HepG2 (cell line): ENCODE results near the gene WEE1. TPM values are rescaled to one million over a fixed set of nuclear protein-coding genes. Genes with fewer than 3 reads are reported as not detected.

Source experiments
- ATAC-seq: fragments of 200-7000 bp; cut with Tn5 transposase; 3 replicates; pipeline ENCODE4 v1.9.1; 2020; ENCODE audit warnings: mild to moderate bottlenecking, moderate library complexity
- BruUV-seq: library from RNA; stranded (reverse); fragments of 400-500 nt; replicated peaks from 2 replicates; lab custom pipeline; 2021; lab: Mats Ljungman, UMichigan
- CTCF ChIA-PET: fragments of 300-600 bp; formaldehyde crosslinking; extraction: SDS; loops from one replicate; lab custom pipeline; 2021; ENCODE audit warnings: low total read pairs, inconsistent platforms, low intra/inter-chr PET ratio; lab: Yijun Ruan, JAX
- POLR2A ChIA-PET: fragments of 350-600 bp; sonication (Branson Sonifier 250); formaldehyde crosslinking; loops from one replicate; lab custom pipeline; 2020; ENCODE audit warnings: antibody characterized with exemption, inconsistent platforms; lab: Yijun Ruan, JAX
- DNase-seq: peaks from one replicate; pipeline ENCODE4 v3.0.0-alpha.2; 2015; ENCODE audit warnings: low spot score
- FAIRE-seq: peaks from 3 replicates; lab custom pipeline; 2011; peaks lifted over from hg19 to GRCh38; lab: Jason Lieb, UNC
- H2AFZ ChIP-seq: one replicate; pipeline ENCODE4 v1.6.1; 2011; ENCODE audit warnings: low read length, inconsistent platforms
- H3K27ac ChIP-seq: fragments of 300-600 bp; 3 replicates; pipeline ENCODE4 v1.8.0; 2011; ENCODE audit warnings: mixed run types, mild to moderate bottlenecking, mixed read lengths, low read length, inconsistent platforms; ENCODE audit not compliant: insufficient read depth; ENCODE audit errors: extremely low read length
- H3K27me3 ChIP-seq, 2 experiments: fragments of 200-600 bp in 1 of 2; 2 replicates in 1 of 2; 3 replicates in 1 of 2; pipeline versions ENCODE4 v1.6.0 to v1.8.0; 2011; ENCODE audit warnings: low read length in 2 of 2, mild to moderate bottlenecking in 2 of 2, moderate library complexity in 2 of 2, inconsistent platforms in 1 of 2; ENCODE audit not compliant: insufficient read depth in 2 of 2, control insufficient read depth in 1 of 2
- H3K36me3 ChIP-seq, 2 experiments: fragments of 200-600 bp in 1 of 2; replicated peaks in 1 of 2; 2 replicates in 1 of 2; 3 replicates in 1 of 2; pipeline versions ENCODE4 v1.5.1 to v1.8.0; 2011; ENCODE audit warnings: low read length in 2 of 2, inconsistent platforms in 1 of 2; ENCODE audit not compliant: insufficient read depth in 2 of 2, control insufficient read depth in 1 of 2
- H3K4me1 ChIP-seq: 2 replicates; pipeline ENCODE4 v1.5.1; 2012; ENCODE audit warnings: low read length, inconsistent platforms; ENCODE audit not compliant: insufficient read depth
- H3K4me2 ChIP-seq: 2 replicates; pipeline ENCODE4 v1.6.0; 2011; ENCODE audit warnings: low read depth, low read length, inconsistent platforms
- H3K4me3 ChIP-seq, 3 experiments: fragments of 200-600 bp in 1 of 3; sonication (generic), shearing (Covaris generic) in 1 of 3; replicated peaks in 1 of 3; 2 replicates each; pipeline ENCODE4 v1.5.1; 2011 to 2016; ENCODE audit warnings: low read length in 3 of 3, inconsistent platforms in 2 of 3, low read depth in 2 of 3, mild to moderate bottlenecking in 2 of 3, control low read depth in 1 of 3, mixed read lengths in 1 of 3; ENCODE audit not compliant: insufficient read depth in 1 of 3
- H3K79me2 ChIP-seq: one replicate; pipeline ENCODE4 v1.6.1; 2011; ENCODE audit warnings: low read length, inconsistent platforms; ENCODE audit not compliant: insufficient read depth
- H3K9ac ChIP-seq: 2 replicates; pipeline ENCODE4 v1.6.0; 2011; ENCODE audit warnings: mild to moderate bottlenecking, low read depth, low read length, inconsistent platforms; ENCODE audit not compliant: insufficient read depth
- H3K9me3 ChIP-seq: 2 replicates; pipeline ENCODE4 v1.5.1; 2012; ENCODE audit warnings: mild to moderate bottlenecking, low read length
- H4K20me1 ChIP-seq: 2 replicates; pipeline ENCODE4 v1.6.0; 2011; ENCODE audit warnings: inconsistent platforms, mild to moderate bottlenecking, low read length, moderate library complexity; ENCODE audit not compliant: insufficient read depth
- GATA4 ChIP-seq: sonication (generic); IDR thresholded peaks from 2 replicates; pipeline ENCODE4 v1.6.1; 2016; ENCODE audit warnings: antibody characterized with exemption, low read depth, borderline replicate concordance
- KLF16 ChIP-seq, 2 experiments: sonication (generic) in 1 of 2; formaldehyde crosslinking in 1 of 2; IDR thresholded peaks; 2 replicates each; pipeline versions ENCODE4 v1.6.1 to v1.8.0; 2016 to 2023; ENCODE audit warnings: missing genetic modification reagents in 2 of 2, missing compliant biosample characterization in 1 of 2
- PAF1 ChIP-seq: IDR thresholded peaks from 2 replicates; pipeline ENCODE4 v1.6.1; 2016; ENCODE audit warnings: missing genetic modification reagents, missing compliant biosample characterization
- TAF1 ChIP-seq: sonication (generic); formaldehyde crosslinking; IDR thresholded peaks from 2 replicates; pipeline ENCODE4 v1.4.0; 2020; ENCODE audit warnings: missing genetic modification reagents
- ZNF251 ChIP-seq: sonication (generic); formaldehyde crosslinking; IDR thresholded peaks from 2 replicates; pipeline ENCODE4 v1.9.0; 2021; ENCODE audit warnings: mild to moderate bottlenecking, missing genetic modification reagents
- ZNF780A ChIP-seq: sonication (generic); formaldehyde crosslinking; IDR thresholded peaks from 2 replicates; pipeline ENCODE4 v1.8.0; 2022; ENCODE audit warnings: mild to moderate bottlenecking, missing genetic modification reagents, moderate library complexity
- ZNF782 ChIP-seq: sonication (generic); formaldehyde crosslinking; IDR thresholded peaks from 2 replicates; pipeline ENCODE4 v1.4.0; 2020; ENCODE audit warnings: missing genetic modification reagents, mild to moderate bottlenecking, borderline replicate concordance
- in situ Hi-C: cut with HindIII; loops from 2 replicates; pipeline ENCODE4 v1.10.0; 2017; ENCODE audit warnings: low pct_unique_long_range_greater_than_20kb; ENCODE audit not compliant: extremely low pct_ligation_motif_present
- intact Hi-C: fragments of 100-400 bp; cut with micrococcal nuclease; formaldehyde crosslinking; loops from one replicate; pipeline ENCODE4 v1.10.0; 2022; ENCODE audit not compliant: unreplicated experiment
- polyA plus RNA-seq, 8 experiments: library from polyadenylated mRNA; depleted of rRNA in 3 of 8; stranded (reverse) in 7 of 8; unstranded in 1 of 8; fragments of >200 nt; fragmentation: Illumina TruSeq in 4 of 8; extraction: Trizol in 4 of 8; gene quantifications; 2 replicates each; pipeline versions ENCODE4 v1.2.1 to v1.2.3, GENCODE V29; 2011 to 2016; ENCODE audit warnings: low read depth in 4 of 8, missing spikeins in 1 of 8, mixed read lengths in 1 of 8; ENCODE audit not compliant: insufficient read depth in 1 of 8
- total RNA-seq, 5 experiments: library from RNA; depleted of rRNA; stranded (reverse); fragments of >200 nt; fragmentation: Illumina TruSeq; extraction: Trizol; gene quantifications; 2 replicates each; pipeline ENCODE4 v1.2.3, GENCODE V29; 2016; ENCODE audit warnings: low read depth in 1 of 5
- TF ChIP-seq, protein P1 (sequence below): sonication (generic); formaldehyde crosslinking; IDR thresholded peaks from 2 replicates; pipeline ENCODE4 v1.4.0; 2020; ENCODE audit warnings: missing genetic modification reagents, mild to moderate bottlenecking, borderline replicate concordance
- TF ChIP-seq, protein P2 (sequence below): sonication (generic); formaldehyde crosslinking; IDR thresholded peaks from 2 replicates; pipeline ENCODE4 v1.4.0; 2020; ENCODE audit warnings: mild to moderate bottlenecking, missing genetic modification reagents

Gene WEE1
- total and polyA plus RNA-seq, 2 of the 13 experiments (the other 11 are each of a cell fraction or from before 2014, with no cell fraction given): 31.4 to 63.7 TPM

DNA sequence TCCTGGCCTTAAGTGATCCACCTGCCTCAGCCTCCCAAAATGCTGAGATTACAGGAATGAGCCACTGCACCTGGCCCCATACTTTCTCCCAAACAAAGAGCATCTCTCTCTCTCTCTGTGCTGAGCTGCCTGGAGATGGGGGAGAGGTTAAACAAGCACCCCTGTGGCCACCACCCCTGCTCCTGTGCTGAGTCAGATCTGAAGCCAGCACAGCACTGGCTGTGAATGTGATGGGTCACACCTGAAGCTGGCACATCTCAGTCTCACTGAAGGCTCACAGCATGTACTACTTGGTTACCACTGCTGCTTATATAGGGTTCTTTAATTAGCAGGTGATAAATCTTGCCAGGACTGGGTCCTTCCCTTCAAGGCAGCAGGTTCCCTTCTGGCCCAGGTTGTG lies 10.8 kb upstream of the WEE1 start:
- Histone ChIP-seq H3K79me2 (no peaks in the 10 kb centered on the region), H3K4me1 (peaks cover 36% of the 10 kb centered on the region), H3K4me2 (no peak overlapping the region), H3K27me3 (no peaks in the 10 kb centered on the region), H3K9ac (no peak overlapping the region), H2AFZ (no peak overlapping the region), H3K27ac (no peak overlapping the region), H3K4me3 (no peak overlapping the region), H3K36me3 (no peaks in the 10 kb centered on the region), H4K20me1 (no peaks in the 10 kb centered on the region), H3K9me3 (no peaks in the 10 kb centered on the region)
- POLR2A ChIA-PET: interaction anchor here (1.2 kb wide), 1 partner anchor 11 kb away, joined by 3 read pairs; the partner anchor contains the start of gene WEE1
- ATAC-seq (no peak), FAIRE-seq (no peak), DNase-seq (no peak)
- in situ Hi-C loops: no loop called here
- TF ChIP-seq, protein P1, sequence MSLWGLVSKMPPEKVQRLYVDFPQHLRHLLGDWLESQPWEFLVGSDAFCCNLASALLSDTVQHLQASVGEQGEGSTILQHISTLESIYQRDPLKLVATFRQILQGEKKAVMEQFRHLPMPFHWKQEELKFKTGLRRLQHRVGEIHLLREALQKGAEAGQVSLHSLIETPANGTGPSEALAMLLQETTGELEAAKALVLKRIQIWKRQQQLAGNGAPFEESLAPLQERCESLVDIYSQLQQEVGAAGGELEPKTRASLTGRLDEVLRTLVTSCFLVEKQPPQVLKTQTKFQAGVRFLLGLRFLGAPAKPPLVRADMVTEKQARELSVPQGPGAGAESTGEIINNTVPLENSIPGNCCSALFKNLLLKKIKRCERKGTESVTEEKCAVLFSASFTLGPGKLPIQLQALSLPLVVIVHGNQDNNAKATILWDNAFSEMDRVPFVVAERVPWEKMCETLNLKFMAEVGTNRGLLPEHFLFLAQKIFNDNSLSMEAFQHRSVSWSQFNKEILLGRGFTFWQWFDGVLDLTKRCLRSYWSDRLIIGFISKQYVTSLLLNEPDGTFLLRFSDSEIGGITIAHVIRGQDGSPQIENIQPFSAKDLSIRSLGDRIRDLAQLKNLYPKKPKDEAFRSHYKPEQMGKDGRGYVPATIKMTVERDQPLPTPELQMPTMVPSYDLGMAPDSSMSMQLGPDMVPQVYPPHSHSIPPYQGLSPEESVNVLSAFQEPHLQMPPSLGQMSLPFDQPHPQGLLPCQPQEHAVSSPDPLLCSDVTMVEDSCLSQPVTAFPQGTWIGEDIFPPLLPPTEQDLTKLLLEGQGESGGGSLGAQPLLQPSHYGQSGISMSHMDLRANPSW: no peak
- TF ChIP-seq GATA4: no peak
- TF ChIP-seq ZNF782 (CRISPR knock-in tag): no peak
- TF ChIP-seq TAF1 (CRISPR knock-in tag): no peak
- TF ChIP-seq ZNF780A (CRISPR knock-in tag): no peak
- TF ChIP-seq ZNF251 (CRISPR knock-in tag): no peak
- TF ChIP-seq KLF16 (CRISPR knock-in tag; IDR thresholded peaks at IDR 0.05): no peak
- TF ChIP-seq, protein P2, sequence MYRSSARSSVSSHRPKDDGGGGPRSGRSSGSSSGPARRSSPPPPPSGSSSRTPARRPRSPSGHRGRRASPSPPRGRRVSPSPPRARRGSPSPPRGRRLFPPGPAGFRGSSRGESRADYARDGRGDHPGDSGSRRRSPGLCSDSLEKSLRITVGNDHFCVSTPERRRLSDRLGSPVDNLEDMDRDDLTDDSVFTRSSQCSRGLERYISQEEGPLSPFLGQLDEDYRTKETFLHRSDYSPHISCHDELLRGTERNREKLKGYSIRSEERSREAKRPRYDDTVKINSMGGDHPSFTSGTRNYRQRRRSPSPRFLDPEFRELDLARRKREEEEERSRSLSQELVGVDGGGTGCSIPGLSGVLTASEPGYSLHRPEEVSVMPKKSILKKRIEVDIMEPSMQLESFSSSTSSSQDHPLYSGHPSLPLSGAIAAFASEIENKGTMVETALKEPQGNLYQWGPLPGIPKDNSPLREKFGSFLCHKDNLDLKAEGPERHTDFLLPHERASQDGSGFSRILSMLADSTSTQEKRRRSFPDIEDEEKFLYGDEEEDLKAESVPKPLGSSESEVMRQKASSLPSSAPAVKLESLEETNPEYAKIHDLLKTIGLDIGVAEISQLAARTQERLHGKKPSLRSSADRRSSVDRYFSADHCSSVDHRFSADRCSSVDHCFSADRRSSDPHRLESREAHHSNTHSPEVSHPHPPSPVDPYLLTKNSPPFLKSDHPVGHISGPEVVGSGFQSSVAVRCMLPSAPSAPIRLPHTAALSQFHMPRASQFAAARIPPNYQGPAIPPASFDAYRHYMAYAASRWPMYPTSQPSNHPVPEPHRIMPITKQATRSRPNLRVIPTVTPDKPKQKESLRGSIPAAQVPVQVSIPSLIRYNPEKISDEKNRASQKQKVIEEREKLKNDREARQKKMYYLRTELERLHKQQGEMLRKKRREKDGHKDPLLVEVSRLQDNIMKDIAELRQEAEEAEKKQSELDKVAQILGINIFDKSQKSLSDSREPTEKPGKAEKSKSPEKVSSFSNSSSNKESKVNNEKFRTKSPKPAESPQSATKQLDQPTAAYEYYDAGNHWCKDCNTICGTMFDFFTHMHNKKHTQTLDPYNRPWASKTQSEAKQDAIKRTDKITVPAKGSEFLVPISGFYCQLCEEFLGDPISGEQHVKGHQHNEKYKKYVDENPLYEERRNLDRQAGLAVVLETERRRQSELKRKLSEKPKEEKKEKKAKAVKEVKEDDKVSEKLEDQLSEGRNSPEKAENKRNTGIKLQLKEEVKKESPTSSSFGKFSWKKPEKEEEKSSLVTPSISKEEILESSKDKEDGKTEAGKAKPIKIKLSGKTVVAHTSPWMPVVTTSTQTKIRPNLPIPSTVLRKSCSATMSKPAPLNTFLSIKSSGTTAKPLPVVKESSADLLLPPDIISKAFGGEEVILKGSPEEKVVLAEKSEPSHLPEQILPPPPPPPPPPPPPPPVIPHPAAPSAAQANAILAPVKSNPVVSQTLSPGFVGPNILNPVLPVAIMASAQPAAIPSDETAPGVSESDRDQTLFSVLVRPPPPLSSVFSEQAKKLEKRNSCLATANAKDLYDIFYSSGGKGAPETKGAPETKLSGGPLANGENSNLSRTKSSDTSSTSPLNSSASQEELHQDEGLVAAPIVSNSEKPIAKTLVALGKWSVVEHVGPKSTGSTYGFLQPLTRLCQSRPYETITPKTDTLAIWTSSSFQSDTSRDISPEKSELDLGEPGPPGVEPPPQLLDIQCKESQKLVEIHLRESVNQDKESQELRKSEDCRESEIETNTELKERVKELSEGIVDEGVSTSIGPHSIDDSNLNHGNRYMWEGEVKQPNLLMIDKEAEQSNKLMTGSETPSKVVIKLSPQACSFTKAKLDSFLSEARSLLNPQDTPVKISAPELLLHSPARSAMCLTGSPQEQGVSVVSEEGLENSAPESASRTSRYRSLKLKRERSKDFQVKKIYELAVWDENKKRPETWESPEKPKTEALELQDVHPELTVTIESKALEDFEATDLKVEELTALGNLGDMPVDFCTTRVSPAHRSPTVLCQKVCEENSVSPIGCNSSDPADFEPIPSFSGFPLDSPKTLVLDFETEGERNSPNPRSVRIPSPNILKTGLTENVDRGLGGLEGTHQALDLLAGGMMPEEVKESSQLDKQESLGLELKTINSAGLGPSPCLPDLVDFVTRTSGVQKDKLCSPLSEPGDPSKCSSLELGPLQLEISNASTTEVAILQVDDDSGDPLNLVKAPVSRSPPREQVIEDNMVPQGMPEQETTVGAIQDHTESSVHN (CRISPR knock-in tag): no peak
- no peak for TF ChIP-seq PAF1 (CRISPR knock-in tag)
- intact Hi-C loops: no loop called here
- CTCF ChIA-PET: no interaction called here
- no TSS peak for BruUV-seq
